SK-N-MC (cell line): ENCODE results near the gene NFAT5.
A peak's percentile ranks its signal among the peaks of the same experiment; 100 is the strongest.
"Not testable (repeated sequence)": the region's sequence is repeated elsewhere in the genome, so short reads cannot be mapped to it uniquely, and the experiment has no call there.

Experiments used
- DNase-seq: peaks from one replicate; pipeline ENCODE4 v3.0.0-alpha.2; 2011; ENCODE audit warnings: low read depth, low spot score
- H3K27ac ChIP-seq: fragments of 200-600 bp; sonication (generic); 2 replicates; pipeline ENCODE4 v1.5.1; 2016; ENCODE audit warnings: mixed run types
- H3K36me3 ChIP-seq: fragments of 200-600 bp; sonication (generic); 2 replicates; pipeline ENCODE4 v1.6.1; 2017; ENCODE audit warnings: antibody characterized with exemption, low read length, mixed read lengths; ENCODE audit not compliant: insufficient read depth
- H3K4me3 ChIP-seq: fragments of 200-600 bp; sonication (generic); 2 replicates; pipeline ENCODE4 v1.5.1; 2016
- H3K9ac ChIP-seq: fragments of 200-600 bp; sonication (generic); 2 replicates; pipeline ENCODE4 v1.8.0; 2017; ENCODE audit warnings: mixed run types, mixed read lengths; ENCODE audit not compliant: insufficient read length
- H3K9me3 ChIP-seq: fragments of 200-600 bp; sonication (generic); 2 replicates; pipeline ENCODE4 v1.6.1; 2017; ENCODE audit warnings: low read depth, mild to moderate bottlenecking, antibody characterized with exemption, low read length, moderate library complexity, mixed read lengths
- EZH2 ChIP-seq: fragments of 200-600 bp; sonication (generic); IDR thresholded peaks from one replicate; pipeline ENCODE4 v1.6.1; 2017; ENCODE audit warnings: antibody characterized with exemption
- FOXP2 ChIP-seq: optimal IDR thresholded peaks from 2 replicates; pipeline ENCODE3; 2011; ENCODE audit warnings: mild to moderate bottlenecking, moderate library complexity; ENCODE audit not compliant: insufficient read depth; ENCODE audit errors: extremely low read length, control extremely low read depth
- POLR2AphosphoS5 ChIP-seq: IDR thresholded peaks from 2 replicates; pipeline ENCODE4 v1.6.1; 2012; ENCODE audit warnings: mild to moderate bottlenecking, low read depth, low read length, borderline replicate concordance

NFAT5 gene

GRCh38 chr16:69725480-69726312 lies 159.9 kb downstream of the NFAT5 start:
- Histone ChIP-seq H3K9ac (peak overlapping the region; percentile 17), H3K36me3 (no peaks in the 10 kb centered on the region), H3K4me3 (peak overlapping the region; percentile 75), H3K9me3 (no peaks in the 10 kb centered on the region), H3K27ac (peak overlapping the region; percentile 77)
- TF ChIP-seq FOXP2 (no peak), POLR2AphosphoS5 (no peak), EZH2 (no peak)
- no peak for DNase-seq

GRCh38 chr16:69726313-69727060 lies 160.7 kb downstream of the NFAT5 start, which contains the start of gene NQO1:
TSS of gene NQO1 (minus strand) at chr16:69726560. CDS start at chr16:69726439, 121 bp downstream.
- H3K9ac ChIP-seq: peak within 1 kb of the TSS; percentile 41
- H3K36me3 ChIP-seq: no peaks in the 10 kb centered on the region
- TF ChIP-seq POLR2AphosphoS5 (peak; percentile 66), FOXP2 (no peak)
- H3K9me3 ChIP-seq: no peaks in the 10 kb centered on the region
- DNase-seq: peak; percentile 16
- H3K4me3 ChIP-seq: peak within 1 kb of the TSS; percentile 75
- H3K27ac ChIP-seq: peak within 1 kb of the TSS; percentile 81

- Histone ChIP-seq H3K4me3 (no peak overlapping the region), H3K9me3 (no peaks in the 10 kb centered on the region), H3K36me3 (no peaks in the 10 kb centered on the region), H3K27ac (0 out of 2 replicates have a peak overlapping the region, but pooled peaks have one; percentile 81), H3K9ac (no peak overlapping the region)
- DNase-seq: no peak
- no peak for TF ChIP-seq FOXP2
- TF ChIP-seq EZH2: no peak
- no peak for TF ChIP-seq POLR2AphosphoS5
These were observed 162.1 kb downstream of the NFAT5 start for GRCh38 chr16:69727916-69728270.

- H3K4me3 ChIP-seq, H3K9ac ChIP-seq, DNase-seq, H3K36me3 ChIP-seq, H3K9me3 ChIP-seq, H3K27ac ChIP-seq: not testable (repeated sequence)
These were observed 163.3 kb downstream of the NFAT5 start for GRCh38 chr16:69729030-69729429.

GRCh38 chr16:69731280-69731679 lies 165.5 kb downstream of the NFAT5 start:
- DNase-seq, H3K36me3 ChIP-seq, H3K9me3 ChIP-seq, H3K9ac ChIP-seq, H3K4me3 ChIP-seq, H3K27ac ChIP-seq: not testable (repeated sequence)

DNA sequence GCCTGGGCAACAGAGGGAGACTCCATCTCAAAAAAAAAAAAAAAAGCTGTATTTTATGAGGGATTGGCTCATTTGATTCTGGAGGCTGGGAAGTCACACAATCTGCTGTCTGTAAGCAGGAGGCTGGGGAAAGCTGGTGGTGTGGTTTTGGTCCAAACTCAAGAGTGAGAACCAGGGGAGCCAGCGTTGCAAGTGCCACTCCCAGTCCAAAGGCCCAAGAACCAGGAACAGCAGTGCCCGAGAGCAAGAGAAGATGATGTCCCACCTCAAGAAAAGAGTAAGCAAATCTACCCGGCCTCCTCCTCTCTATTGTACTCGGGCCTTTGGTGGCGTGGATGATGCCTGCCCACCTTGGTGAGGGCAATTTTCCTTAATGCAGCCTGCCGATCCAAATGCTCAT lies 166.3 kb downstream of the NFAT5 start:
- H3K9ac ChIP-seq: no peak overlapping the region
- H3K4me3 ChIP-seq: no peak overlapping the region
- no peak for DNase-seq
- H3K9me3 ChIP-seq: no peaks in the 10 kb centered on the region
- TF ChIP-seq EZH2: no peak
- no peak for TF ChIP-seq POLR2AphosphoS5
- no peak for TF ChIP-seq FOXP2
- H3K27ac ChIP-seq: no peak overlapping the region
- H3K36me3 ChIP-seq: no peaks in the 10 kb centered on the region

- no peak for DNase-seq
These were observed 175.8 kb downstream of the NFAT5 start for GRCh38 chr16:69741519-69741918.

GRCh38 chr16:69741951-69742904 lies 176.5 kb downstream of the NFAT5 start:
- Histone ChIP-seq H3K9ac (no peak overlapping the region), H3K4me3 (no peak overlapping the region), H3K27ac (no peak overlapping the region), H3K9me3 (no peaks in the 10 kb centered on the region), H3K36me3 (peaks cover 45% of the 10 kb centered on the region; the same call in 1 of the 2 replicates)
- DNase-seq: no peak
- TF ChIP-seq POLR2AphosphoS5: no peak
- TF ChIP-seq FOXP2: no peak
- no peak for TF ChIP-seq EZH2

More at GRCh38 chr16:69741519-69741918, 175.8 kb downstream of the NFAT5 start:
- H3K36me3 ChIP-seq: peaks cover 44% of the 10 kb centered on the region; the same call in 1 of the 2 replicates
- H3K9ac ChIP-seq: no peak overlapping the region
- H3K27ac ChIP-seq: peak overlapping the region; percentile 16; the same call in 1 of the 2 replicates
- no peak overlapping the region for H3K4me3 ChIP-seq
- TF ChIP-seq FOXP2: no peak
- no peak for TF ChIP-seq POLR2AphosphoS5
- no peak for TF ChIP-seq EZH2
- no peaks in the 10 kb centered on the region for H3K9me3 ChIP-seq
